A673 (cell line): ENCODE measurements around the gene MICAL2.

Experiments used
- EZH2 ChIP-seq: fragments of 200-600 bp; sonication (generic); IDR thresholded peaks from 2 replicates; pipeline ENCODE4 v1.6.1; 2017; ENCODE audit warnings: borderline replicate concordance, low read depth, mild to moderate bottlenecking, mixed read lengths, antibody characterized with exemption, low read length; ENCODE audit not compliant: poor library complexity, severe bottlenecking
- TF ChIP-seq, protein P1 (sequence below): fragments of 300-800, 200-600 bp; sonication (generic); conservative IDR thresholded peaks from 2 replicates; pipeline ENCODE4 v1.5.1; 2017; ENCODE audit warnings: low read depth, mild to moderate bottlenecking, antibody characterized with exemption, low read length, moderate library complexity, mixed read lengths

DNA sequence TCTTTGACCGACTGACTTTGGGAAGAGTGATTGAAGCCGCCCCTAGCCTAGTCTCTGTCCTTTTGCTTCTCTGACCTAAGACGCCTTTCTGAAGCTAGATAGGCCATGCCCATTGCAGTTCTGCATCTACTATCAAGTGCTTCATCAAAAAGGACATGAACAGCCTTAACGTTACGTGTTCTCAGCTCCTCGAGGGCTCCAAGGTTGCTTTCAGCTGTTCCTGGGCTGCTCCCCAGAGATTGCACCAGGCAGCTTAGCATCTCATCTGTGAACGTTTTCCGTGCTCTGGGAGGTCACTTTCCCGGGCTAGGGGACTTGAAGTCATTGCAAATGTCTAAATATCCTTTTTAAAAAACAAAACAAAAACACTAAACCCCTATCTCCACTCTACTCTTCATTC, 13.9 kb downstream of the MICAL2 start:
- TF ChIP-seq, protein P1, sequence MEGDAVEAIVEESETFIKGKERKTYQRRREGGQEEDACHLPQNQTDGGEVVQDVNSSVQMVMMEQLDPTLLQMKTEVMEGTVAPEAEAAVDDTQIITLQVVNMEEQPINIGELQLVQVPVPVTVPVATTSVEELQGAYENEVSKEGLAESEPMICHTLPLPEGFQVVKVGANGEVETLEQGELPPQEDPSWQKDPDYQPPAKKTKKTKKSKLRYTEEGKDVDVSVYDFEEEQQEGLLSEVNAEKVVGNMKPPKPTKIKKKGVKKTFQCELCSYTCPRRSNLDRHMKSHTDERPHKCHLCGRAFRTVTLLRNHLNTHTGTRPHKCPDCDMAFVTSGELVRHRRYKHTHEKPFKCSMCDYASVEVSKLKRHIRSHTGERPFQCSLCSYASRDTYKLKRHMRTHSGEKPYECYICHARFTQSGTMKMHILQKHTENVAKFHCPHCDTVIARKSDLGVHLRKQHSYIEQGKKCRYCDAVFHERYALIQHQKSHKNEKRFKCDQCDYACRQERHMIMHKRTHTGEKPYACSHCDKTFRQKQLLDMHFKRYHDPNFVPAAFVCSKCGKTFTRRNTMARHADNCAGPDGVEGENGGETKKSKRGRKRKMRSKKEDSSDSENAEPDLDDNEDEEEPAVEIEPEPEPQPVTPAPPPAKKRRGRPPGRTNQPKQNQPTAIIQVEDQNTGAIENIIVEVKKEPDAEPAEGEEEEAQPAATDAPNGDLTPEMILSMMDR: no peak
- no peak for TF ChIP-seq EZH2
